K562 (cell line): ENCODE measurements around the gene NCOA1. TPM values are rescaled to one million over a fixed set of nuclear protein-coding genes. Genes with fewer than 3 reads are reported as not detected.
A peak's percentile ranks its signal among the peaks of the same experiment; 100 is the strongest.

ENCODE experiments used
- ELF4 ChIP-seq: fragments of 450-650 bp; formaldehyde crosslinking; IDR thresholded peaks from 2 replicates; pipeline ENCODE4 v1.4.0; 2022; ENCODE audit warnings: missing genetic modification characterization
- HDAC6 ChIP-seq: IDR thresholded peaks from 2 replicates; pipeline ENCODE4 v1.6.1; 2012; ENCODE audit warnings: low read depth, mild to moderate bottlenecking, control low read depth, inconsistent platforms, low read length, moderate library complexity
- HNRNPH1 ChIP-seq: fragments of 200-400 bp; formaldehyde crosslinking; optimal IDR thresholded peaks from 2 replicates; pipeline ENCODE3; 2017; ENCODE audit warnings: low read depth, mild to moderate bottlenecking, low read length, moderate library complexity
- HNRNPK ChIP-seq: fragments of 200-400 bp; formaldehyde crosslinking; IDR thresholded peaks from one replicate; pipeline ENCODE4 v1.6.1; 2018; ENCODE audit warnings: mild to moderate bottlenecking, low read depth, low read length; ENCODE audit not compliant: poor library complexity, severe bottlenecking
- KLF16 ChIP-seq: IDR thresholded peaks from 2 replicates; pipeline ENCODE4 v1.6.1; 2016; ENCODE audit warnings: antibody characterized with exemption
- MAZ ChIP-seq, 2 experiments: fragments of 450-650 bp in 1 of 2; sonication (generic) in 1 of 2; formaldehyde crosslinking; IDR thresholded peaks in 1 of 2; conservative IDR thresholded peaks in 1 of 2; 2 replicates each; pipeline versions ENCODE4 v1.4.0 to v1.5.0; 2020; ENCODE audit warnings: mild to moderate bottlenecking in 1 of 2, missing genetic modification reagents in 1 of 2
- MED1 ChIP-seq: sonication (generic); formaldehyde crosslinking; IDR thresholded peaks from 2 replicates; pipeline ENCODE4 v1.8.1; 2023; ENCODE audit warnings: missing genetic modification reagents, borderline replicate concordance
- NFE2L1 ChIP-seq: fragments of 450-650 bp; IDR thresholded peaks from 2 replicates; pipeline ENCODE4 v1.6.1; 2016; ENCODE audit warnings: missing genetic modification characterization, low read depth, mild to moderate bottlenecking, missing compliant biosample characterization, moderate library complexity, borderline replicate concordance
- POLR2H ChIP-seq: IDR thresholded peaks from 2 replicates; pipeline ENCODE4 v1.6.1; 2016; ENCODE audit warnings: missing genetic modification characterization, low read depth, mild to moderate bottlenecking, control low read depth, missing compliant biosample characterization, moderate library complexity
- ZNF316 ChIP-seq: fragments of 450-650 bp; IDR thresholded peaks from 2 replicates; pipeline ENCODE4 v1.6.1; 2016
- ZNF75A ChIP-seq: fragments of 450-650 bp; formaldehyde crosslinking; IDR thresholded peaks from 2 replicates; pipeline ENCODE4 v1.4.0; 2020; ENCODE audit warnings: mild to moderate bottlenecking
- polyA plus RNA-seq, 8 experiments: library from polyadenylated mRNA; depleted of rRNA in 4 of 8; stranded (reverse) in 5 of 8; unstranded in 3 of 8; fragments of >200 nt; fragmentation: Nextera tagmentation in 2 of 8; fragmentation: Illumina TruSeq in 1 of 8; extraction: Ambion mirVana in 2 of 8; extraction: Trizol in 1 of 8; gene quantifications; 2 replicates each; pipeline versions ENCODE4 v1.2.1 to v1.2.3, GENCODE V29; 2011 to 2014; ENCODE audit warnings: inconsistent platforms in 1 of 8, missing spikeins in 1 of 8
- total RNA-seq, 7 experiments: library from RNA; depleted of rRNA in 6 of 7; stranded (reverse); fragments of >200 nt in 6 of 7; fragmentation: Illumina TruSeq in 2 of 7; extraction: Trizol in 2 of 7; gene quantifications; 2 replicates each; pipeline versions ENCODE4 v1.2.1 to v1.2.3, GENCODE V29; 2011 to 2021; ENCODE audit warnings: low replicate concordance in 1 of 7
- TF ChIP-seq, protein P1 (sequence below), 2 experiments: fragments of 450-650 bp; conservative IDR thresholded peaks; 2 replicates each; pipeline ENCODE4 v1.6.1; 2017; ENCODE audit warnings: mild to moderate bottlenecking in 2 of 2, moderate library complexity in 2 of 2
- TF ChIP-seq, protein P2 (sequence below): fragments of 250-450 bp; sonication (Bioruptor Pico); IDR thresholded peaks from 2 replicates; pipeline ENCODE4 v1.8.0; 2021; ENCODE audit warnings: moderate library complexity, mild to moderate bottlenecking, inconsistent platforms
- TF ChIP-seq, protein P3 (sequence below): sonication (generic); formaldehyde crosslinking; IDR thresholded peaks from 2 replicates; pipeline ENCODE4 v1.8.0; 2022; ENCODE audit warnings: mild to moderate bottlenecking, missing genetic modification reagents
- TF ChIP-seq, protein P4 (sequence below): fragments of 250-450 bp; sonication (Bioruptor Pico); IDR thresholded peaks from 2 replicates; pipeline ENCODE4 v1.4.0; 2020
- TF ChIP-seq, protein P5 (sequence below): fragments of 250-450 bp; sonication (Bioruptor Pico); IDR thresholded peaks from 2 replicates; pipeline ENCODE4 v1.8.0; 2022; ENCODE audit warnings: moderate library complexity, mild to moderate bottlenecking, inconsistent platforms

NCOA1 gene
- total and polyA plus RNA-seq, 9 of the 15 experiments (the other 6 are each of a cell fraction or from before 2014, with no cell fraction given) = 4.9 to 25.7 (median 17.0) TPM

DNA sequence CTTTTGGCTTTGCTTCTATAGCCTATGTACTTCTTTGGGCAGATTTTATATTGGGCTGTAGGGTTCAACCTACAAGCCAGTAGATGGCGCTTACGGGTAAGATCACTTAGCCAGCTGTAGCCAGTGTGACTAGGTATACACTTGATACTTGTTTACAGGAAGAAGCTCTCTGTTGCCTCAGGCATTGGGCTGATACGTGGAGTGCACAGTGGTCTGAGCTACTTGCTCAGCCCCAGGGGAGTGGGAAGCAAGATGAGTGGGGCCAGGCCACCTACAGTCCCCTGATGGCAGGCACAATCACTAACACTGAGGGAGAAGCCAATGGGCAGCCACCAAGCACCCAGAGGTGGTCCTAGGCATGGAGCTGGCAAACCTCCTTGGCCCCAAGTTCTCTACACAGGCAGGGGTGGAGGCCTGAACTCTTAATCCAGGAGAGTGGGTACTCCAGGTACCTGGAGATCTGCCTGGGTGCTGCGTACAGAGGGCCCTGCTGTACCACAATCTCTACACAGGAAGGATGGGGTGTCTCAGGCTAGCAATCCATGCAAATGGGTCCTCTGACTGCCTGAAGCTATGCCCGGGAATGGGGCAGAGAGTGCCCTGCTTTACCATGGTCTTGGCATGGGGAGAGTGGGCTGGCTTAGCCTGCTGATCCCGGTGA lies 122.2 kb downstream of the NCOA1 start (continued):
- TF ChIP-seq, protein P1, sequence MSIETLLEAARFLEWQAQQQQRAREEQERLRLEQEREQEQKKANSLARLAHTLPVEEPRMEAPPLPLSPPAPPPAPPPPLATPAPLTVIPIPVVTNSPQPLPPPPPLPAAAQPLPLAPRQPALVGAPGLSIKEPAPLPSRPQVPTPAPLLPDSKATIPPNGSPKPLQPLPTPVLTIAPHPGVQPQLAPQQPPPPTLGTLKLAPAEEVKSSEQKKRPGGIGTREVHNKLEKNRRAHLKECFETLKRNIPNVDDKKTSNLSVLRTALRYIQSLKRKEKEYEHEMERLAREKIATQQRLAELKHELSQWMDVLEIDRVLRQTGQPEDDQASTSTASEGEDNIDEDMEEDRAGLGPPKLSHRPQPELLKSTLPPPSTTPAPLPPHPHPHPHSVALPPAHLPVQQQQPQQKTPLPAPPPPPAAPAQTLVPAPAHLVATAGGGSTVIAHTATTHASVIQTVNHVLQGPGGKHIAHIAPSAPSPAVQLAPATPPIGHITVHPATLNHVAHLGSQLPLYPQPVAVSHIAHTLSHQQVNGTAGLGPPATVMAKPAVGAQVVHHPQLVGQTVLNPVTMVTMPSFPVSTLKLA (conservative IDR thresholded peaks at IDR 0.05) = no peak
- TF ChIP-seq MED1 (CRISPR knock-in tag) = no peak
- TF ChIP-seq POLR2H (tag) = no peak
- no peak for TF ChIP-seq KLF16
- 0 out of 4 replicates have a peak, but pooled peaks of 1 of the 2 experiments have one; percentile 36 for TF ChIP-seq MAZ (CRISPR knock-in tag; conservative IDR thresholded peaks at IDR 0.05 in 1 of 2, IDR thresholded peaks at IDR 0.05 in 1 of 2)
- TF ChIP-seq, protein P2, sequence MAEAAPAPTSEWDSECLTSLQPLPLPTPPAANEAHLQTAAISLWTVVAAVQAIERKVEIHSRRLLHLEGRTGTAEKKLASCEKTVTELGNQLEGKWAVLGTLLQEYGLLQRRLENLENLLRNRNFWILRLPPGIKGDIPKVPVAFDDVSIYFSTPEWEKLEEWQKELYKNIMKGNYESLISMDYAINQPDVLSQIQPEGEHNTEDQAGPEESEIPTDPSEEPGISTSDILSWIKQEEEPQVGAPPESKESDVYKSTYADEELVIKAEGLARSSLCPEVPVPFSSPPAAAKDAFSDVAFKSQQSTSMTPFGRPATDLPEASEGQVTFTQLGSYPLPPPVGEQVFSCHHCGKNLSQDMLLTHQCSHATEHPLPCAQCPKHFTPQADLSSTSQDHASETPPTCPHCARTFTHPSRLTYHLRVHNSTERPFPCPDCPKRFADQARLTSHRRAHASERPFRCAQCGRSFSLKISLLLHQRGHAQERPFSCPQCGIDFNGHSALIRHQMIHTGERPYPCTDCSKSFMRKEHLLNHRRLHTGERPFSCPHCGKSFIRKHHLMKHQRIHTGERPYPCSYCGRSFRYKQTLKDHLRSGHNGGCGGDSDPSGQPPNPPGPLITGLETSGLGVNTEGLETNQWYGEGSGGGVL = no peak
- TF ChIP-seq ZNF75A = no peak
- no peak for TF ChIP-seq HNRNPH1
- TF ChIP-seq, protein P3, sequence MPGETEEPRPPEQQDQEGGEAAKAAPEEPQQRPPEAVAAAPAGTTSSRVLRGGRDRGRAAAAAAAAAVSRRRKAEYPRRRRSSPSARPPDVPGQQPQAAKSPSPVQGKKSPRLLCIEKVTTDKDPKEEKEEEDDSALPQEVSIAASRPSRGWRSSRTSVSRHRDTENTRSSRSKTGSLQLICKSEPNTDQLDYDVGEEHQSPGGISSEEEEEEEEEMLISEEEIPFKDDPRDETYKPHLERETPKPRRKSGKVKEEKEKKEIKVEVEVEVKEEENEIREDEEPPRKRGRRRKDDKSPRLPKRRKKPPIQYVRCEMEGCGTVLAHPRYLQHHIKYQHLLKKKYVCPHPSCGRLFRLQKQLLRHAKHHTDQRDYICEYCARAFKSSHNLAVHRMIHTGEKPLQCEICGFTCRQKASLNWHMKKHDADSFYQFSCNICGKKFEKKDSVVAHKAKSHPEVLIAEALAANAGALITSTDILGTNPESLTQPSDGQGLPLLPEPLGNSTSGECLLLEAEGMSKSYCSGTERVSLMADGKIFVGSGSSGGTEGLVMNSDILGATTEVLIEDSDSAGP = 0 out of 2 replicates have a peak, but pooled peaks have one; percentile 21
- TF ChIP-seq, protein P4, sequence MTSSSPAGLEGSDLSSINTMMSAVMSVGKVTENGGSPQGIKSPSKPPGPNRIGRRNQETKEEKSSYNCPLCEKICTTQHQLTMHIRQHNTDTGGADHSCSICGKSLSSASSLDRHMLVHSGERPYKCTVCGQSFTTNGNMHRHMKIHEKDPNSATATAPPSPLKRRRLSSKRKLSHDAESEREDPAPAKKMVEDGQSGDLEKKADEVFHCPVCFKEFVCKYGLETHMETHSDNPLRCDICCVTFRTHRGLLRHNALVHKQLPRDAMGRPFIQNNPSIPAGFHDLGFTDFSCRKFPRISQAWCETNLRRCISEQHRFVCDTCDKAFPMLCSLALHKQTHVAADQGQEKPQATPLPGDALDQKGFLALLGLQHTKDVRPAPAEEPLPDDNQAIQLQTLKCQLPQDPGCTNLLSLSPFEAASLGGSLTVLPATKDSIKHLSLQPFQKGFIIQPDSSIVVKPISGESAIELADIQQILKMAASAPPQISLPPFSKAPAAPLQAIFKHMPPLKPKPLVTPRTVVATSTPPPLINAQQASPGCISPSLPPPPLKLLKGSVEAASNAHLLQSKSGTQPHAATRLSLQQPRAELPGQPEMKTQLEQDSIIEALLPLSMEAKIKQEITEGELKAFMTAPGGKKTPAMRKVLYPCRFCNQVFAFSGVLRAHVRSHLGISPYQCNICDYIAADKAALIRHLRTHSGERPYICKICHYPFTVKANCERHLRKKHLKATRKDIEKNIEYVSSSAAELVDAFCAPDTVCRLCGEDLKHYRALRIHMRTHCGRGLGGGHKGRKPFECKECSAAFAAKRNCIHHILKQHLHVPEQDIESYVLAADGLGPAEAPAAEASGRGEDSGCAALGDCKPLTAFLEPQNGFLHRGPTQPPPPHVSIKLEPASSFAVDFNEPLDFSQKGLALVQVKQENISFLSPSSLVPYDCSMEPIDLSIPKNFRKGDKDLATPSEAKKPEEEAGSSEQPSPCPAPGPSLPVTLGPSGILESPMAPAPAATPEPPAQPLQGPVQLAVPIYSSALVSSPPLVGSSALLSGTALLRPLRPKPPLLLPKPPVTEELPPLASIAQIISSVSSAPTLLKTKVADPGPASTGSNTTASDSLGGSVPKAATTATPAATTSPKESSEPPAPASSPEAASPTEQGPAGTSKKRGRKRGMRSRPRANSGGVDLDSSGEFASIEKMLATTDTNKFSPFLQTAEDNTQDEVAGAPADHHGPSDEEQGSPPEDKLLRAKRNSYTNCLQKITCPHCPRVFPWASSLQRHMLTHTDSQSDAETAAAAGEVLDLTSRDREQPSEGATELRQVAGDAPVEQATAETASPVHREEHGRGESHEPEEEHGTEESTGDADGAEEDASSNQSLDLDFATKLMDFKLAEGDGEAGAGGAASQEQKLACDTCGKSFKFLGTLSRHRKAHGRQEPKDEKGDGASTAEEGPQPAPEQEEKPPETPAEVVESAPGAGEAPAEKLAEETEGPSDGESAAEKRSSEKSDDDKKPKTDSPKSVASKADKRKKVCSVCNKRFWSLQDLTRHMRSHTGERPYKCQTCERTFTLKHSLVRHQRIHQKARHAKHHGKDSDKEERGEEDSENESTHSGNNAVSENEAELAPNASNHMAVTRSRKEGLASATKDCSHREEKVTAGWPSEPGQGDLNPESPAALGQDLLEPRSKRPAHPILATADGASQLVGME (CRISPR knock-in tag) = no peak
- TF ChIP-seq, protein P5, sequence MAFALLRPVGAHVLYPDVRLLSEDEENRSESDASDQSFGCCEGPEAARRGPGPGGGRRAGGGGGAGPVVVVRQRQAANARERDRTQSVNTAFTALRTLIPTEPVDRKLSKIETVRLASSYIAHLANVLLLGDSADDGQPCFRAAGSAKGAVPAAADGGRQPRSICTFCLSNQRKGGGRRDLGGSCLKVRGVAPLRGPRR (CRISPR knock-in tag) = no peak
- no peak for TF ChIP-seq ELF4
- TF ChIP-seq HNRNPK = no peak
- no peak for TF ChIP-seq NFE2L1
- TF ChIP-seq ZNF316 = no peak
- no peak for TF ChIP-seq HDAC6
